Activated naive CD8-positive, alpha-beta T cell treated with anti-CD3 and anti-CD28 coated beads, Interleukin-2, amount 50 U/mL, for 24 hours (primary cell): ENCODE data around the gene AMOTL2.

ENCODE experiments used
- ATAC-seq: fragments of 150-1000 bp; cut with Tn5 transposase; one replicate; pipeline ENCODE4 v1.10.0; 2021
- DNase-seq: peaks from one replicate; pipeline ENCODE4 v3.0.0; 2021
- H3K27ac Mint-ChIP-seq: one replicate; pipeline ENCODE4 v1.8.0; 2021; ENCODE audit warnings: mild to moderate bottlenecking, mixed read lengths
- H3K27me3 Mint-ChIP-seq: one replicate; pipeline ENCODE4 v1.8.0; 2021; ENCODE audit warnings: mixed read lengths
- H3K36me3 Mint-ChIP-seq: one replicate; pipeline ENCODE4 v1.8.0; 2021; ENCODE audit warnings: low read depth, mixed read lengths
- H3K4me1 Mint-ChIP-seq: one replicate; pipeline ENCODE4 v1.8.0; 2021; ENCODE audit warnings: mixed read lengths
- H3K4me3 Mint-ChIP-seq: one replicate; pipeline ENCODE4 v1.8.0; 2021; ENCODE audit warnings: mild to moderate bottlenecking, moderate library complexity, mixed read lengths
- H3K9me3 Mint-ChIP-seq: one replicate; pipeline ENCODE4 v1.8.0; 2021; ENCODE audit warnings: mixed read lengths

AMOTL2 gene

GRCh38 chr3:134364936-134365765 is 9.1 kb downstream of the AMOTL2 start:
- peaks cover 20% of the 10 kb centered on the region for H3K4me1 Mint-ChIP-seq
- no peaks in the 10 kb centered on the region for H3K9me3 Mint-ChIP-seq
- no peak overlapping the region for H3K27ac Mint-ChIP-seq
- H3K4me3 Mint-ChIP-seq, result peak overlapping the region; percentile 27
- ATAC-seq, result no peak
- DNase-seq, result no peak
- peaks cover 12% of the 10 kb centered on the region for H3K27me3 Mint-ChIP-seq
- H3K36me3 Mint-ChIP-seq, result no peaks in the 10 kb centered on the region

- ATAC-seq, result no peak
- Mint-ChIP-seq H3K4me3 (peak overlapping the region; percentile 27), H3K4me1 (peaks cover 20% of the 10 kb centered on the region), H3K27me3 (peaks cover 12% of the 10 kb centered on the region), H3K9me3 (no peaks in the 10 kb centered on the region), H3K36me3 (no peaks in the 10 kb centered on the region), H3K27ac (no peak overlapping the region)
- no peak for DNase-seq
These were observed 9.9 kb downstream of the AMOTL2 start for GRCh38 chr3:134364061-134364935.

GRCh38 chr3:134363381-134363755 is 10.9 kb downstream of the AMOTL2 start:
- Mint-ChIP-seq H3K4me1 (peaks cover 20% of the 10 kb centered on the region), H3K27ac (no peak overlapping the region), H3K27me3 (peaks cover 12% of the 10 kb centered on the region), H3K9me3 (no peaks in the 10 kb centered on the region), H3K36me3 (no peaks in the 10 kb centered on the region), H3K4me3 (no peak overlapping the region)
- ATAC-seq, result no peak
- DNase-seq, result no peak

GRCh38 chr3:134362670-134363380 is 11.4 kb downstream of the AMOTL2 start:
- ATAC-seq (no peak), DNase-seq (no peak)
- Mint-ChIP-seq H3K36me3 (no peaks in the 10 kb centered on the region), H3K9me3 (no peaks in the 10 kb centered on the region), H3K27ac (no peak overlapping the region), H3K4me1 (peaks cover 20% of the 10 kb centered on the region), H3K4me3 (no peak overlapping the region), H3K27me3 (peaks cover 12% of the 10 kb centered on the region)

GRCh38 chr3:134362221-134362620 is 12.0 kb downstream of the AMOTL2 start:
- no peak overlapping the region for H3K4me3 Mint-ChIP-seq
- H3K27ac Mint-ChIP-seq, result no peak overlapping the region
- ATAC-seq (no peak), DNase-seq (no peak)
- H3K27me3 Mint-ChIP-seq, result peaks cover 16% of the 10 kb centered on the region
- peaks cover 20% of the 10 kb centered on the region for H3K4me1 Mint-ChIP-seq
- no peaks in the 10 kb centered on the region for H3K36me3 Mint-ChIP-seq
- no peaks in the 10 kb centered on the region for H3K9me3 Mint-ChIP-seq

- ATAC-seq, result no peak
- H3K4me1 Mint-ChIP-seq, result peaks cover 20% of the 10 kb centered on the region
- H3K9me3 Mint-ChIP-seq, result no peaks in the 10 kb centered on the region
- no peaks in the 10 kb centered on the region for H3K36me3 Mint-ChIP-seq
- DNase-seq, result no peak
- H3K27ac Mint-ChIP-seq, result no peak overlapping the region
- H3K27me3 Mint-ChIP-seq, result peaks cover 16% of the 10 kb centered on the region
- H3K4me3 Mint-ChIP-seq, result no peak overlapping the region
These were observed 12.9 kb downstream of the AMOTL2 start for GRCh38 chr3:134361162-134361835.

GRCh38 chr3:134360046-134360445 is 14.2 kb downstream of the AMOTL2 start:
- ATAC-seq, result no peak

GRCh38 chr3:134359121-134360010 is 14.9 kb downstream of the AMOTL2 start:
- Mint-ChIP-seq H3K9me3 (no peaks in the 10 kb centered on the region), H3K4me1 (peaks cover 10% of the 10 kb centered on the region), H3K27me3 (peaks cover 8% of the 10 kb centered on the region), H3K36me3 (no peaks in the 10 kb centered on the region), H3K4me3 (no peak overlapping the region), H3K27ac (no peak overlapping the region)
- DNase-seq (no peak), ATAC-seq (no peak)

More at GRCh38 chr3:134360046-134360445, 14.2 kb downstream of the AMOTL2 start:
- H3K36me3 Mint-ChIP-seq, result no peaks in the 10 kb centered on the region
- no peak overlapping the region for H3K27ac Mint-ChIP-seq
- no peaks in the 10 kb centered on the region for H3K9me3 Mint-ChIP-seq
- peaks cover 17% of the 10 kb centered on the region for H3K4me1 Mint-ChIP-seq
- H3K27me3 Mint-ChIP-seq, result peaks cover 13% of the 10 kb centered on the region
- no peak overlapping the region for H3K4me3 Mint-ChIP-seq
- DNase-seq, result no peak

- no peaks in the 10 kb centered on the region for H3K9me3 Mint-ChIP-seq
- H3K4me1 Mint-ChIP-seq, result peaks cover 2% of the 10 kb centered on the region
- H3K27me3 Mint-ChIP-seq, result peaks cover 5% of the 10 kb centered on the region
- H3K4me3 Mint-ChIP-seq, result no peak overlapping the region
- ATAC-seq (peak; percentile 53), DNase-seq (peak; percentile 30)
- H3K36me3 Mint-ChIP-seq, result no peaks in the 10 kb centered on the region
- H3K27ac Mint-ChIP-seq, result no peak overlapping the region
These were observed 16.1 kb downstream of the AMOTL2 start for GRCh38 chr3:134357914-134358811.

GRCh38 chr3:134357261-134357913 is 16.9 kb downstream of the AMOTL2 start:
- Mint-ChIP-seq H3K4me1 (no peaks in the 10 kb centered on the region), H3K27me3 (peaks cover 3% of the 10 kb centered on the region), H3K27ac (no peak overlapping the region), H3K36me3 (no peaks in the 10 kb centered on the region), H3K9me3 (no peaks in the 10 kb centered on the region), H3K4me3 (no peak overlapping the region)
- DNase-seq, result no peak
- ATAC-seq, result no peak

- H3K36me3 Mint-ChIP-seq, result no peaks in the 10 kb centered on the region
- no peaks in the 10 kb centered on the region for H3K4me1 Mint-ChIP-seq
- no peak overlapping the region for H3K27ac Mint-ChIP-seq
- ATAC-seq (no peak), DNase-seq (no peak)
- H3K27me3 Mint-ChIP-seq, result peaks cover 3% of the 10 kb centered on the region
- no peak overlapping the region for H3K4me3 Mint-ChIP-seq
- no peaks in the 10 kb centered on the region for H3K9me3 Mint-ChIP-seq
These were observed 17.7 kb downstream of the AMOTL2 start for GRCh38 chr3:134356411-134357040.

GRCh38 chr3:134355416-134355815 is 18.8 kb downstream of the AMOTL2 start:
- Mint-ChIP-seq H3K36me3 (no peaks in the 10 kb centered on the region), H3K4me1 (no peaks in the 10 kb centered on the region), H3K27me3 (peaks cover 3% of the 10 kb centered on the region), H3K4me3 (no peak overlapping the region), H3K27ac (no peak overlapping the region), H3K9me3 (no peaks in the 10 kb centered on the region)
- no peak for ATAC-seq
- DNase-seq, result no peak
